ENCODE results near the gene TP53TG5.
"Not testable (repeated sequence)": the region's sequence is repeated elsewhere in the genome, so short reads cannot be mapped to it uniquely, and the experiment has no call there.

The TP53TG5 gene

DNA sequence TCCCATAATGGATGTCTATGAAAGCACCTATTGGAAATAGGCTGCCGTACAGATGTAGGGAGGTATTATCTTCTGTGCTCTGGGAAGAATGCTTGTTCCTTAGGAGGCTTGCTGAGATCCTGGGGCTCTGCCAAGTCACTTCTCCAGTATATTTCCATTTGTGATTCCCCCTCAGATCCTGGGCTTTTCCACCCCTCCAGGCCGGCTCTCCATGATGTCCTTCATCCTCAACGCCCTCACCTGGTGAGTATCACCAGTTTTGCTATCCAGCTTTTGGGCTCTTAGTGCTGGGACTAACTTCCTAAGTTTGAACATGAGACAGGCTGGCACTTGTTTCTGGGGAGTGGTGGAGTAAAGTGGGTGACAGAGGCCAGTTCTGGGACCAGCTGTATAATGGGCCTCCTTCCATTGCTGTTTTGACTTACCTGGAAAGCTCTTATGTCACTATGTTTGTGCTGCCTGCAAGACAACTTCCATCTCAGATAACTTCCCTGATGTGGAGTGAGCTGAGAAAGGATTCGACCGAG lies 12.6 kb downstream of the TP53TG5 start:
- DNase-seq: no peak

DNA sequence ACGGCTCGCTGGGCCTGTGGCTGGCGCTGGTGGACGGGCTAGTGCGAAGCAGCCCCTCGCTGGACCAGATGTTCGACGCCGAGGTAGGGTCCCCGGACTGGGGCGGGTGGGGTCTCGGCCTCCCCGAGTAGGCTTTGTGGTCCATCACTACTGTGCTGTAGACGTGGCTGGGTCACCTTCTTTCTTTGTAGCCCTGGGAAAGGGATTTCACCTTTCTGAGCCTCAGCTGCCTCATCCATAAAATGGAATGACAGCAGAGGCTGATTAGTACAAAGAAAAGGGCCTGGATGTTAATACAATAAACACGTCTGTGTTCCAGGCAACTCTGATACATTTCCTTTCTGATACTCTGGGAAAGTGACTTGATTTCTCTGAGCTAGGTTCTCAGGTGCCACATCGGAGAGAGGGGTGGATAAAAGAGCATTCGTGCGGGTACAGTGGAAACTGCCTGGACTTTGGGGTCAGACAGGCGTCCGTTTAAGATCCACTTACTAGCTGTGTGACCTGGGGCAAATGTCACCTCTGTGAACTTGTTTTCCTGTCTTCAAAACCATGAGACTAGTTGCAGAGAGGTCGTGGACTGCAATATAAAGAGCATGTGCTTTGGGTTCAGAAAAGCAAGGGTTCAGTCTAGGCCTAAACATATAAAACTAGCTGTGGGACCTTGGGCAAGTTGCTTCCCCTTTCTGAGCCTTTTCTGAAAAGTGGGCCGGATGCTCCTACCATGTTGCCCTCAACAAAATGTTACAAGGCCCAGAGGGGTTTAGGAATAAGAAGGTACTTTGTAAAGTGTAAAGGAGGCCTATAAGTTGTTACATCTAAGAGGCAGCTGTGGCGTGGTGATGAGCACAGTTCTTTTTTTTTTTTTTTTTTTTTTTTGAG lies 14.3 kb downstream of the TP53TG5 start:
- no peak for DNase-seq

DNA sequence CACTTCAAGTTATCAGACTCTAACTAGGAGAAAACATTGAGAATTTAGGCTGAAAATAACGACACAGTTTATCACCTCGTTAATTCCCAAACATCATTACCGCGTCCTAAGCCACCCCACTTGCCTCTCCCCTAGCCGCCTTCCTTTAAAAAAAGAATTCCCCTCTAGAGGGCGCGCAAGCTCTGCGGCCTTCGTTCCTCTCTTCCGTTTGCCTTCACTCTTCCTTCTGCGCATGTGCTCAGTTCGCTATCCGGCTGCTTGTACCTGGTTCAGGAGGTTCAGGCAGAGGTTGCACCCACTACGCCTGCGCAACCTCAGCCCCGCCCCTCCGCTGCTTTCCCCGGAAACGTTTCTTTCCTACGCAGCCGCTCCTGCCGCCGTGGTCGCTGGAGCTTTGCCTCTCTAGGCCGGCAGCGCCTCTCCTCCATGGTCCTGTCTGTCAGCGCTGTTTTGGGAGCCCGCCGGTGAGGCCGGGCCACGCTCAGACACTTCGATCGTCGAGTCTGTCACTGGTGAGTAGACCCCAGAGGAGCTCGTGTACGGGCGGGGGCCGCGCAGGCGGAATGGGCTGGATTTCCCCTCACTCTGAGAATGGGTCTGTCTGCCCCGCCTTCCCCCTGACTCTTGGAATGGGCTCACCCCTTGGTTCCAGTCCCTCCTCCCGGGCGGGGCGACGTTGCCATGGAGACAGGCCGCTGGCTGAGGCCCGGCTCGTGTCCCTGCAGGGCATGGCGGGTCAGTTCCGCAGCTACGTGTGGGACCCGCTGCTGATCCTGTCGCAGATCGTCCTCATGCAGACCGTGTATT lies 15.1 kb downstream of the TP53TG5 start, which contains the start of gene SYS1:
SYS1 (plus strand) TSS at position 353 of the 807 bp plus-strand sequence; CDS start at position 729, 376 bp downstream.
- peak; percentile 94 to 97 (median 96) for DNase-seq

DNA sequence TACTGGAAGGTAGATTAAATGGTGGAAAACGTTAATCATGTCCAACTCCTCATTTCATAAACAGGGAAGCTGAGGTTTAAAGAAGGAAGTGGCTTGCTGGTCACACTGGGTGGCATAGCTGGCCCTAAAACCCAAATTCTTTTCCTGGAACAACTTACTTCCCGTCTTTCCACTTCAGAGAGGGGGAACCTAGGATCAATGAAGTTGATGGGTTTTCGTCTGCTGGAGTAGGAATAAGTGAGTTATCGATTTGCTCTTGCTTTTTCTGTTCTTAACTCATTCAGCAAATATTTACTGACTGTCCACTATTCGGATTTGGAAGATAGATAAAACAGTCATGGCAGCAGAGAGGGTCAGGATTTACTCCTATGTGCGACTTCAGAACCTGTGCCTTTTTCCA lies 16.3 kb downstream of the TP53TG5 start:
- no peak for DNase-seq

DNA sequence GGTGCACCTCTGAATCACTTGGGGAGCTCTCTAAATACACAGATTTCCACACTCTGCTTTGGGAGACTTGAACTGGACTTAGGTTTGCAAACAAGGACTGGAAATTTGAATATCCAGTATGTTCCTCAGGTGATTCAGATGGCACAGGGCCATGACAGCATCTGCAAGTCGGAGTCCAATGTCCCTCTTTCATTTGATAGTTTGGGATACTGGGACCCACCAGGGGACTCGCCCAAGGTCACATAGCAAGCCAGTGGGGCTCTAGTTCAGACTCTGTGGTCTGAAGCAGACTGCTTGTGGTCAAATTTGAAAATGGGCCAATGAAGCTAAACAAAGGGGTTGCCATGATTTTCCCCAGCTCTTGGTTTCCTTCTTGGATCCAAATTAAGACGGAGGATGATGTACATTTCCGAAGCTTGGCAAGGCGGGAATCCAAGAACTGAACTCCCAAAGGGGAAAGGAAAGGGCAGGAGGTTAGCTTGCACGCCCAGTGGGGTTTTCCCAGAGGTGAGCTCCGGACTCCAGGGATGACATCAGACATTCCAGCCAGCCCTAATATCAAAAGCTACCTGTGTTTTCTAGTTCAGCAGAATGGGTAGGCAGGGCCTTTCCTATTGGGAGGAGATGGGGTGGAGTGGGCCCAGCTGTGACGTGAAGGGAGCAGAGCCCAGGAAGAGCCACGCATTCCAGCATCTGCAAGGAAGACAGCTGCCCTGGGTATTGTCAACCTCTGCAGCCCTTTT lies 18.5 kb downstream of the TP53TG5 start:
- DNase-seq: no peak

DNA sequence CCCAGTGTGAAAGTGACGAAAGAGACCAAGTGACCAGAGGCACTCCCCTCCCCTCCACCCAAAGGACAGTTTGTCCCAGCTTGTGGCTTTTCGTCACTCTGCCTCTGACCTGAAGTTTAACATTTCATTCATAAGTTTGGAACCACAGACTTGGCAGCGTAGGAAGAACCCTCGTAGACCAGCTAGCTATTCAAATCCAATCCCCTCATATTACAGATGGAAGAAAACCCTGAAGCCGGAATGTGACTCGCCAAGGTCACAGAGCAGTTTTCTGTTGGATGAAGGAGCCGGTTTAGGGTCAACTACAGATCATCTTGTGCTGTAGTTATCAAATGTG lies 19.1 kb downstream of the TP53TG5 start:
- DNase-seq: no peak

DNA sequence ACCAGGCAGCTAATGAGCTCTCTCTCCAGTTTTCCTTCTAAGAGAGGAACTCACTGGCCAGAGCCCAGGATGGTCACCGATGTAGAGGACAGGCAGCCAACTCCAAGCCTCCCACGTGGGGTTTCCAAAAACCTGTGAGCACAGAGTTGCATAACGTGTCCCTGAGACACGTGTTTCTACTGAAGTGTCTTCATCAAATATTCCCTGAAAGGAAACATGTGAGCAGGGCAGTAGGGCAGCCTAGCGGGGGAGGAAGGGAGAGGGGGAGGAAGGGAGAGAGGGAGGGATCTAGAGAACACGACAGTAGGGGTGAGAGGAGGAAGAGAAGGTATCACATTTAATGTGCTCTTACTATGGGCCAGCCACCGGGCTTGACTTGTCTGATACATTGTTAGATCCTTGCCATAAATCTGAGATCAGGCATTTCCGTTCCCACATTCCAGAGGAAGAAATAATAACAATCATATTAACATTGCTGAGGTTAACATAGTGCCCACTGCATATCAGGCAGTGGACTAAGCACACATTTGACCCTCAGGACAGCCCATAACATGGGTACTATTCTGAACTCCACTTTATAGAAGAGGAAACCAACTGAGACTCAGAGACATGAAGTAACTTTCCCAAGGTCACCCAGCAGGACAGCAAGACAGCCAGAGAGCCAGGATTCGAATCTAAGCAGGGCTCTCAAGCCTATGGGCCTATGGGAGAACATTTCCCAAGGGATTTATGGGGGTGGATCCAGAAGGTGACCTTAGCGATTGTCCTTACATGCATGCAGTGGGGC lies 19.6 kb downstream of the TP53TG5 start:
- no peak for DNase-seq

DNA sequence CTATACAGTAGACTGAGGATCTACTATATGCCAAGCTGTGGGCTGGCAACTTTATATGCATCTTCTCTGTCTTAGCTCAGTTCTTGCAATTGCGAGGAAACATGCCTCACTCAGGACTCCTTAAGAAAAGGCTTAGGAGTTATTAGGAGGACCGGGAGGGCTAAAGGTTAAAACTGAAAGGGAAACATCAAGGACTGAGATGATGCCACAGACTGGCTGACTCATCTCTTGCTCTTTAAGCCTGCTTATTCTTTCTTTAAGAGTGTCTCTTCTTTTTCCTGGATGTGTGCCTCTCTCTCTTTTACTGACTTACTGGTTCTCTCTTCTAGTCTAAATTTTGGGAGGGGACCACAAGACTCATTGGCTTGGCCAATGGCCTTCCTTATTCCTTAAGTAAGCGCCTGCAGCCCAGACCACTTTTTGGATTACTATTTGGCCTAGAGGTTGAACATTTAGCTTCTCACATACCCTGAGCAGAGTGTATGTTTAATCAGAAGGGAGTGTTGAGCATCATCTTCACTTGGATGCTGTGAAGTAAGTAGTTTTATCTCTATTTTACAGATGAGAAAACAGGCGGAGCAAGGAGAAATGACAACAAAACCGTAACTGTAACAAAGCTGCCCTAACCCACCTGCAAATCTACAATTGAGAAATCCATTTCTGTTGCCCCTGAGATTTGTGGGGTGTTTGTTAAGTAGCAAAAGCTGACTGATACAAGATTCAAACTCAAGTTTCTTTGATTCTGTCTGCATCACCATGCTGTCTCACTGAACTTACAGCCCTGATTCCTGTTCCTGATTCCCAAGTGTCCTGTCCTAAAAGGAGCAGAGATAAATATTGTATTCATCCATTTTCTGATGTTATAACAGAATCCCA lies 22.7 kb downstream of the TP53TG5 start:
- no peak for DNase-seq

DNA sequence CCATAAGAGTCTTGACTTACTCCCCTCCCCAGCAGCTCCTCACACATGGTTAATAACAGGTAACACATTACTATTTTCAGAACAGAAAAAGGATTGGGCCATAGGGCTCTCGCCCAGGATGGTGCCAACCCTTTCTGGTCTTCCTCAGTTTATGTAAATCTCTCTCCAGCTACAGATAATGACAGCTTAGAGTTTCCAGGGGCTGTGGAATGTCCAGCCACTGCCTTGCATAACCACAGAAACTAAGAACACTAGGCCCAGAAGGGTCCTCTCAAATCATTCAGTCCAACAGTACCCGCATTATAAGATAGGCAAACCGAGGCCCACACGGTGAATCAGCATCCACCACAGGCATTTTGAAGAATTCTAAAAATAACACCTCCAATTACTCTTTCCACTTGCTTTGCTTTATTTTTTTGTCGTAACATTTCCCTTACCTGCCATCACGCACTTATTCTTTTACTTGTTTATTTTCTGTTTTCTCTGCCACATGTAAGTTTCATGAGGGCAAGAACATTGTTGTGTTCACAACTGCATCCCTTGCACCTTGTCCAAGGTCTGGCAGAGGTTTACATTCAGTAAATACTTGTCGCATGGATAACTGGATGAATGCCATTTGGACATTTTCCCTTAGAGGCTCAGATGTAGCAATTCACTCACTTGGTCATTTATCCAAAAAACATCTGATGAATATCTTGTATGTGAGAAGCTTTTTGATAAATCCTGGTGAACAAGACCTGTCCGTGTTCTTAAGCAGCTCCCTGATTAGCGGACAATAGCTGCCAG lies 23.5 kb downstream of the TP53TG5 start:
- DNase-seq: no peak

DNA sequence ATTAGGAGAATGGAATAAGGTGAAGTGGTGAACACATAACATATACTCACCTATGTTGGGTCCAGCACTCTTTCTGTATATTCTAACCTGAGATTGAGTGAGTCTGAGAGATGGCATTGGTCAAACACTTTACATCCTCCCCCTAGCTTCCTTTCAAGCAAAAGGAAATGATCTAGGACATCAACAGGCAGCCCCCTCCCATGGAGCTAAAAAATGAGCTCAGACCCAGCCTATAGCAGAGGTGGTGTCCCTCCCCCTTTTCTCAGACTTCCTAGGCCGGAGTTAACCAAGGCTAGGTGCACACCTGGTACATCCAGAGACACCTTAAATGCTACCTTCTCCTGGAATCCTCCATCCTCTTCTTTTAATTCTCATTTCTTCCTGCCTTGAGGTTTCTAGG lies 24.4 kb downstream of the TP53TG5 start:
- no peak for DNase-seq

DNA sequence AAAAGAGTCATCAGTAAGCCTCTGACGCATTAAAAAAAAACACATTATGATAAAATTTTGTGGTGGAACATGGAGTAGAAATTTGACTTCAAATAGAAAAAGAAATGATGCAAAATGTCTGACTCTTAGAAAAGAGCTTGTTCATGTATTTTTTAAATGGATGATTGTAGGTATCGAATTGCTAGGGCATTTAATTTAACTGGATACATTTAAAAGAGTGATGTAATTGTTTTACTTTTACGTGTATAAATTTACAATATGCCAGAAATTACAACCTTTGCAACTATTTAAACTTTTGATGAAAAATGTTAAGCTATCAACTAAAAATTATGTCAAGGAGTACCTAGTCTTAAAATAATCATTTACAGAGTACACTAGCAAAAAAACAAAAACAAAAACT lies 25.4 kb downstream of the TP53TG5 start:
- DNase-seq: no peak

DNA sequence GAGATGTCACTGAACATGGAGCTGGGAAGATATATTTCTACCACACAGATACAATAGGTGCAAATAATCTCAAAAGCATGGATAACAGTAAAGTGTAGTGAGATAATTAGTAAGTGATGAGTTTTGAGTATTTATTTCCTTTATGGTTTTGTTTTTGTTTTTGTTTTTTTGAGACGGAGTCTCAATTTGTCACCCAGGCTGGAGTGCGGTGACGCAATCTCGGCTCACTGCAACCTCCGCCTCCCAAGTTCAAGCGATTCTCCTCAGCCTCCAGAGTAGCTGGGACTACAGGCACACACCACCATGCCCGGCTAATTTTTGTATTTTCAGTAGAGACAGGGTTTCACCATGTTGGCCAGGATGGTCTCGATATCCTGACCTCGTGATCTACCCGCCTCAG lies 27.3 kb downstream of the TP53TG5 start:
- not testable (repeated sequence) for DNase-seq

DNA sequence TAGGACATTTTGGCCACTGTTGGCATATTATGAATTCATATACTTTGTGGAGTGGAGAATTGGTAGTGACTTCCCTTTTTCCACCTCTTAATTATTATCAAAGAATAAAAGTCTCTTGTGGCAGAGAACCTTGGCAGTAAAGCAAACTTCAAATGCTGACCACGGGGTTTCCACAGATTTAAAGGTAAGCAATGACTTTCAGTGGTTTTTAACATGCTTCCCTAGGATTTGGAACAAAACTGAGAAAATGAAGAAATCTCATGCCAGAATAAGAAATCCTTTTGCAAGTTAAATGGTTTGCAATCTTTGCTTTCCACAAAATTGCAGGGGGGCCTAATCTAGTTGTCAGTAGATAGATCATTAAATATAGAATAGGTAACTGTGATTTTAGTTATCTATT lies 27.9 kb downstream of the TP53TG5 start:
- no peak for DNase-seq

DNA sequence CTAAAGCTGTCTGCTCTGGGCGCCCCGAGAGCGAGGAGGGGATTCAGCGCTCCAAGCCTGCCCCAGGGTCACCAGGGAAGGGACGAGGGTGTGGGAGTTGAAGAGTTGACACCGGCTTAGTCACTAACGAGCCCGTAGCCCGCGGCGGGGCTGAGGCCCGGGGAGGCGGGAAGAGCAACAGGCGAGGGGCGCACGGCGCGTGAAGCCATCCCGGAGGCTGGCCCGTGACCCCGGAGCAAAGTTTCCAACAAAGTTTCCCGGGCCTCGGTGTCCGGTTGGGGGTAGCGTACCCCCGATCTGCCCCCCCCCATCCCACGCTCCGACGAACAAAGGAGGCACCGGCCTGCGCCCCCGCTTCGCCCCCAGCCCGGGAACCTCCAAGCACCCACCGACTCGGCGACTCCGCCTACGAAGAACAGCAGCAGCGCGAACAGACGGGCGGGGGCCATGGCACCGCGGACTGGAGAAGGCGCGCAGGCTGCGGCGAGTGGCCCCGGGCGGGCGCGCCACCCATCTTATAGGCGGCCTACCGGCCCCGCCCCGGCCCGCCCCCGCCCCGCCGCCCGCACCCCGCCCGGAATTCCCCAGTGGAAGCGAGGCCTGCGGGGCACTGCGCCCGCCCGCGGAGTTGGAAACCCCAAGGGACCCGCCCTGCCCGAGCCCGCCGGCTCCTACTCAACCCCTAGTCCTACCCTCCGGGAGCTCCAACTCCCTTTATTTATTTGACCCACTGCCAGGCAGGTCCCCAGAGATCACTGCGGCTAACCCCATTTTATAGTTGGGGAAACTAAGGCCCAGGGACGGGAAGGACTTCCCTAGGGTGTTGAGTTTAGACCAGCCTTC lies 30.0 kb downstream of the TP53TG5 start, which contains the start of gene SDC4:
SDC4 (minus strand) TSS at position 489 of the 843 bp plus-strand sequence; CDS start at position 449, 40 bp downstream.
- DNase-seq: peak; percentile 12 to 45 (median 28)

DNA sequence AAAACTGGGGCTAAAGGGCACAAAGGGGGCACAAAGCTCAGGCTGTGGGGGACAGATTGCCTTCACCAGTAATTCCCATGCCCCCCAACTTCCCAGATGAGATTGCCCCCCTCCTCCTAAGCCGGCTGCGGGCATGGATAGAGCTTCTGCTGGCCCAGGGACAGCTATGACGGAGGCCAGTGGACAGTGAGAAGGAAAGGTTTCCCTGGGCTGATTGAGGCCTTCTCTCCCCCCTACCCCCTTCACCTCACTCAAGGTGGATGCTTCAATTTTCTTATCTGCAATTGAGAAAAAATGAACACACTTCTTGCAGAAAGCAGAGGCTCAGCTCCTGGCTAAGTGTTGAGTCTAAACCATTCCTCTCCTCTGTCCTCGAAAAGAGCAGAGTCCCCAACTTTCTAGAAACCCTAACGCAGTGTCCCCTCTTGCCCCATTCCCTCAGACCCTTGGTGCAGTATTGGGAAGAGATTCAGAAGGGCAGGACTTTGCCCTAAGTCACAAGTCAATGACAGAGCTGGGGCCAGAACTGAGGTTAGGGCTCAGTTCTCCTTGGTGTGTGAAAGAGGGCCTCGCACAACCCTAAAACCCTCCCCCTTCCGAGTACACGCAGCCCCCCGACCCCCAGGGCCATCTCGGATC lies 30.7 kb downstream of the TP53TG5 start:
- no peak for DNase-seq

DNA sequence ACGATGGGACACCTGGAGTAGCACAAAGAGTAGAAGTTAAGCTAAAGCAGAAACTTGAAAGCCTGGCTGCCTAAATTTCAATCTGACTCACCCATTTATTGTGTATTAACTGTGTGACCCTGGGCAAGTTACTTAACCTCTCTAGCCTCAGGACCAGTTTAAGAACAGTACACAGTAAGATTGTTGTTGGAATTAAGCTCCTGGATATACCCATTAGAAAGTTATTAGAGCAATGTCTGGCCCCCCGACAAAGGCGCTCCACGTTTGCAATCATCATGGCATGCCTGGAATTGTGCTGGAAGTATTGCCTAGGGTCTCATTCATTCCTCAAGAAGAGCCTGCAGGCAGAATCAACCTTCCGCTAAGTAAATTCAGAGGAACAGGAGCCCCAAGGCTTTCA lies 31.3 kb downstream of the TP53TG5 start:
- DNase-seq: no peak

DNA sequence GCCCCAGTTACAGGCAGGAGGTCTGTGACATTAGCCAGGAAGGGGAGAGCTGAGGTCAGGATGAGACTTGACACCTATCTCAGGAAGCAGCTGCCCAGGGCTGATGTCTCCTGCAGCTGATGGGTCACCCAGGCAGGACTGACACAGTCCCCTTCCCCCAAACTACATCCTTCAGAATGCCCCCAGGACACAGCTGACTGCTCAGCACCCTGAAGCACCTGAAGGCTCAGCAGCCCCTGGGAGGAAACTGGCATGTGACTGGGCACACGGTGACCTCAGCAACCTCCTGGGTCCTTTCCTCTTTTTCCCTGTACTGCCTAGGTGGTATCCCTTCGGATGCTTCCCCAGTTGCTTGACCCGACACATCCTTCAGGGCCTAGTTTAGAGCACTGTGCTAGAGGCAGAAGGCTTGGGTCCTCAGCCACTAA lies 31.8 kb downstream of the TP53TG5 start:
- no peak for DNase-seq

DNA sequence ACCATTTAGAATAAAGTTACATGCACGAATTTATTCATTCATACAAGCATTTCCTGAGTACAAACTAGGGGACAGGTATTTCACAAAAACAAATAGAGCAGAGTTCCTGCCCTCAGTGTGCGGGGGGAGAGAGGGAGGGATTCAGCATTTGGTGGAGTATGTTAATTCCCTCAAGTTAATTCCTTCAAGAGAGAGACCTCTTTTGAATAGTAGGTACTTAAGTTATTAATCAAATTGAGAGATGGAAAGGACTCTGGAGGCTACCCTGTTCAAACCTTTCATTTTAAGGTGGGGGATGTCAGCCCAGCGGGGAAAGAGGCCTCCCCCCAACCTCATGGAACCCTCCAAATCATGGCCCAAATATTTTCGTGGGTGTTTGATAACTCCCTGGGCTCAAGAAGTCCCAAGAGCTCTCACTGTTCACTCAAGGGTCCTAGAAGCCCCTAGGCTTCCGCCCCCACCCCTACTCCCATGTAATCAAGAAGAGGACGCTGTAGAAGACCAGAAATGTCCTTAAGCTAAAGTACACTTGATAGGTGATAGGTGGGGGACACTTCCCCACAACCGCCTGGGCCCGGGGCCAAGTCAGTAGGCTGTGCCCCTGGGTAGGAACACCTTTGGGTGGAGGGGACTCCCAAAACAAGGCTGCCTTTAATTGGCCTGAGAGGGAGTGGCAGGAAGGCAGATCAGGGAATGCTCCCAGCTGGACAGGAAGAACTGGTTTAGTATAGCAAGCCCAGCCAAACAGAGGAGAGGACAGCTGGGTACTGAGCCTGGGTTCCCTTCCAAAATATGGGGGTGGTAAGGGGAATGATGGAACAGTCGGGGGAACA lies 32.8 kb downstream of the TP53TG5 start:
- DNase-seq: no peak
